Adrenal gland (tissue), 12 donors: ENCODE data around the gene LIPM. TPM values are rescaled to one million over a fixed set of nuclear protein-coding genes. Genes with fewer than 3 reads are reported as not detected.

Experiments
- DNase-seq, 7 donors: peaks; one replicate each; pipeline ENCODE4 v3.0.0-alpha.2; 2019 to 2020
- H3K27ac ChIP-seq, 5 donors: fragments of 200-600 bp; sonication (generic) in 4 of 5; 1 replicate in 3 of 5; 2 replicates in 2 of 5; pipeline versions ENCODE4 v1.5.1 to v1.8.0; 2016 to 2020; ENCODE audit warnings: mild to moderate bottlenecking in 1 of 5
- H3K27me3 ChIP-seq: fragments of 200-600 bp; 2 replicates; pipeline ENCODE4 v1.8.0; 2021
- H3K36me3 ChIP-seq, 2 donors: fragments of 200-600 bp; replicated peaks in 1 of 2; 1 replicate in 1 of 2; 2 replicates in 1 of 2; pipeline versions ENCODE4 v1.5.1 to v1.8.0; 2018 to 2022
- H3K4me1 ChIP-seq, 2 donors: fragments of 200-600 bp; replicated peaks in 1 of 2; 1 replicate in 1 of 2; 2 replicates in 1 of 2; pipeline versions ENCODE4 v1.5.1 to v1.8.0; 2018 to 2021
- H3K4me3 ChIP-seq, 4 donors: fragments of 200-600 bp; sonication (generic) in 3 of 4; one replicate each; pipeline ENCODE4 v1.5.1; 2016 to 2018
- H3K9me3 ChIP-seq, 3 donors: fragments of 200-600 bp; sonication (generic) in 1 of 3; replicated peaks in 1 of 3; 1 replicate in 2 of 3; 2 replicates in 1 of 3; pipeline versions ENCODE4 v1.5.1 to v1.8.0; 2016 to 2021
- CTCF ChIP-seq, 6 experiments: fragments of 450-650 bp in 4 of 6; fragments of 200-600 bp in 2 of 6; sonication (generic) in 1 of 6; IDR thresholded peaks; 1 replicate in 5 of 6; 2 replicates in 1 of 6; pipeline versions ENCODE4 v1.5.1 to v1.8.0; 2016 to 2021; ENCODE audit warnings: antibody characterized with exemption in 6 of 6, mild to moderate bottlenecking in 2 of 6, moderate library complexity in 1 of 6
- POLR2A ChIP-seq, 2 donors: fragments of 450-650 bp; IDR thresholded peaks; one replicate each; pipeline ENCODE4 v1.6.1; 2017; ENCODE audit warnings: antibody characterized with exemption in 2 of 2, mild to moderate bottlenecking in 2 of 2, moderate library complexity in 1 of 2
- WGBS, 4 donors: extraction: QIAGEN DNeasy Blood & Tissue Kit in 2 of 4; methylation state at CpG; one replicate each; pipeline versions ENCODE4 v1.1.5 to v1.1.7; 2013 to 2017; 5-methylcytosine and 5-hydroxymethylcytosine counted together
- intact Hi-C, 2 donors: fragments of 100-400 bp; cut with DNase I; formaldehyde crosslinking; loops; one replicate each; pipeline versions ENCODE4 v1.14.1 to v1.15.0; 2022 to 2023
- polyA plus RNA-seq, 3 donors: library from polyadenylated mRNA; stranded (reverse); fragments of 200-250 nt in 2 of 3; fragments of 350-450 nt in 1 of 3; fragmentation: Illumina TruSeq in 1 of 3; extraction: RNeasy Lipid Tissue Mini Kit (QIAGEN cat#74804) in 1 of 3; gene quantifications; one replicate each; pipeline ENCODE4 v1.2.3, GENCODE V29; 2013 to 2014
- total RNA-seq, 9 donors: library from RNA; depleted of rRNA in 4 of 9; stranded (reverse); fragments of >200 nt in 4 of 9; fragments of 120-200 nt in 1 of 9; fragmentation: NEBNext Ultra II Directional in 1 of 9; extraction: Animal tissue kit (Norgen Biotek cat#: 25700) in 1 of 9; gene quantifications; one replicate each; pipeline versions ENCODE4 v1.1.0 to v1.2.4, GENCODE V29; 2013 to 2023
- donor health status: healthy with polysubstance abuse.
- donor health status: Bipolar disorder and iron deficiency.
- donor health status: DM: yes; HTN: yes; CAD: no.
- donor health status: DM: no; HTN: no; CAD: no.
- donor health status: DM: no; HTN: no; CAD: no.
- donor health status: DM: yes; HTN: yes; CAD: no.

The LIPM gene
- total and polyA plus RNA-seq, 12 donors: not detected

- no peaks in the 10 kb centered on the region for H3K27me3 ChIP-seq
- H3K4me3 ChIP-seq: no peak overlapping the region
- H3K9me3 ChIP-seq: no peaks in the 10 kb centered on the region
- DNase-seq: no peak
- H3K4me1 ChIP-seq: no peaks in the 10 kb centered on the region
- H3K36me3 ChIP-seq: no peaks in the 10 kb centered on the region
- TF ChIP-seq POLR2A (IDR thresholded peaks at IDR 0.05) (no peak), CTCF (IDR thresholded peaks at IDR 0.05) (no peak)
- H3K27ac ChIP-seq: no peak overlapping the region
- intact Hi-C loops: no loop called here
- 93 to 100% (median 96%) methylated on average over 2 of the region's 2 CpGs for WGBS, 4 donors
These were observed 63.9 kb downstream of the LIPM start for GRCh38 chr10:88866454-88866853.

GRCh38 chr10:88870089-88870488 is 67.6 kb downstream of the LIPM start:
- intact Hi-C loops: no loop called here
- Histone ChIP-seq H3K4me3 (no peak overlapping the region), H3K9me3 (no peaks in the 10 kb centered on the region), H3K4me1 (no peaks in the 10 kb centered on the region), H3K27ac (no peak overlapping the region), H3K36me3 (no peaks in the 10 kb centered on the region), H3K27me3 (no peaks in the 10 kb centered on the region)
- TF ChIP-seq POLR2A (IDR thresholded peaks at IDR 0.05) (no peak), CTCF (IDR thresholded peaks at IDR 0.05) (no peak)
- DNase-seq: no peak

Other genes starting within 250 kb of the LIPM start
- gene RNLS, start 219.4 kb upstream of the LIPM start, total RNA-seq: 10 to 100 TPM; 24.0 to 51.3 (median 28.6) TPM
- 10 to 100 TPM in 2 of 3 donors, 1 to 10 TPM in 1; 7.2 to 30.6 (median 10.8) TPM for gene RNLS, start 219.4 kb upstream of the LIPM start, polyA plus RNA-seq
- gene LIPJ, start 216.0 kb upstream of the LIPM start, total RNA-seq: under 1 TPM in 2 of 9 donors, not detected in 7; 0.07 to 0.17 TPM
- under 1 TPM in 1 of 3 donors, not detected in 2; 0.05 TPM for gene LIPJ, start 216.0 kb upstream of the LIPM start, polyA plus RNA-seq
- gene LIPF, start 138.3 kb upstream of the LIPM start, total RNA-seq: 1 to 10 TPM in 1 of 9 donors, under 1 TPM in 1, not detected in 7; 0.17 to 1.1 TPM
- gene LIPF, start 138.3 kb upstream of the LIPM start, polyA plus RNA-seq: 1 to 10 TPM in 2 of 3 donors, not detected in 1; 1.0 to 1.5 TPM
- not detected for gene LIPK, start 96.5 kb upstream of the LIPM start, total RNA-seq
- gene LIPK, start 96.5 kb upstream of the LIPM start, polyA plus RNA-seq: not detected
- under 1 TPM in 3 of 9 donors, not detected in 6; 0.11 to 0.46 (median 0.41) TPM for gene LIPN, start 42.7 kb upstream of the LIPM start, total RNA-seq
- not detected for gene LIPN, start 42.7 kb upstream of the LIPM start, polyA plus RNA-seq
- gene ANKRD22, start 49.1 kb downstream of the LIPM start, total RNA-seq: 1 to 10 TPM in 1 of 9 donors, under 1 TPM in 4, not detected in 4; 0.33 to 2.0 (median 0.42) TPM
- 1 to 10 TPM in 1 of 3 donors, under 1 TPM in 2; 0.29 to 1.9 (median 0.37) TPM for gene ANKRD22, start 49.1 kb downstream of the LIPM start, polyA plus RNA-seq
- gene STAMBPL1, start 77.5 kb downstream of the LIPM start, total RNA-seq: 100 to 1,000 TPM in 1 of 9 donors, 10 to 100 TPM in 8; 11.0 to 108 (median 55.2) TPM
- gene STAMBPL1, start 77.5 kb downstream of the LIPM start, polyA plus RNA-seq: 10 to 100 TPM; 22.0 to 49.2 (median 27.0) TPM
- 100 to 1,000 TPM in 6 of 9 donors, 10 to 100 TPM in 3; 48.5 to 529 (median 343) TPM for gene ACTA2, start 150.0 kb downstream of the LIPM start, total RNA-seq
- 100 to 1,000 TPM; 135 to 357 (median 298) TPM for gene ACTA2, start 150.0 kb downstream of the LIPM start, polyA plus RNA-seq
- 100 to 1,000 TPM in 1 of 9 donors, 10 to 100 TPM in 7, 1 to 10 TPM in 1; 9.8 to 236 (median 56.9) TPM for gene FAS, start 188.1 kb downstream of the LIPM start, total RNA-seq
- 10 to 100 TPM; 14.4 to 58.9 (median 18.6) TPM for gene FAS, start 188.1 kb downstream of the LIPM start, polyA plus RNA-seq